SH-SY5Y (cell line): ENCODE results near the gene IGDCC3.

Experiments used
- GATA2 ChIP-seq: IDR thresholded peaks from 2 replicates; pipeline ENCODE4 v1.6.1; 2011; ENCODE audit warnings: mild to moderate bottlenecking, low read depth, low read length
- GATA3 ChIP-seq: IDR thresholded peaks from 2 replicates; pipeline ENCODE4 v1.6.1; 2011; ENCODE audit warnings: low read depth, mild to moderate bottlenecking, low read length, moderate library complexity

IGDCC3 gene

DNA sequence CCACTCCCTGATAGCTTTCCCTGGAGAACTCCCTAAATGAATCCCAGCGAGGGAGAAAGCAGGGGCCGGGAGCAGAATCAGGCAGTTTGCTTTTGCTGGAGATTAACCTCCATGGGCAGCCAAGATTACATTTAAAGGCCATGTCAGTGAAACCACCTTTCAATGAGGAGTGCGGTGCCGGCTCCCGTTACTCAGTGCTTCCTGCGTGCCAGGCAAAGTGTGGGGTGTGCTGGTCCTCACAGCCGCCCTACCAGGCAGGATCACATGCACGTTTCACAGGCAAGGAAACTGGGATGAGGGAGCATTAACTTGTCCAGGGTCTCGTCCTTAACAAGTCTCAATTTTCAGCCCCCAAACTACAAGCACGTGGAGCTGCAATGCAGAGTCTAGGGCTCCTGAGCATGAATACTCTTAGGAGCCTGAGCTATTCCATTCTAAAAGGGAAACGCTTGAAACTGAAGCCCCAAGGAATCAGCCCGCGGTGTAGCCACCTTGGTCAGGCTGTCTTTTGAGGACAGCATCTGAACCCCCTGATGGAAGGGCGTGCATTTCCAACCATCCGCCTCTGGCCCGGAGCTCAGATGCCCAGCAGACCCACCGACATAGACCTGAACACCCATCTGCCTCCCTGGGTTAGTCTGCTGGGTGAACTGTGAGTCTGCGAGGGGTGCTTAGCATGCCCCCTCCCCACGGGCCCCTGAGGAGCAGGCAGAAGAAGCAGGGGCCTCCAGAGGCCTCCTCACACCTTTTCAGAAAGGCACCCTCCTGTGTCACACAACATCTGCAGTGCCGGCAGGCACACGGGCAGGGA lies 5.6 kb downstream of the IGDCC3 start:
- TF ChIP-seq GATA2 (no peak), GATA3 (no peak)

DNA sequence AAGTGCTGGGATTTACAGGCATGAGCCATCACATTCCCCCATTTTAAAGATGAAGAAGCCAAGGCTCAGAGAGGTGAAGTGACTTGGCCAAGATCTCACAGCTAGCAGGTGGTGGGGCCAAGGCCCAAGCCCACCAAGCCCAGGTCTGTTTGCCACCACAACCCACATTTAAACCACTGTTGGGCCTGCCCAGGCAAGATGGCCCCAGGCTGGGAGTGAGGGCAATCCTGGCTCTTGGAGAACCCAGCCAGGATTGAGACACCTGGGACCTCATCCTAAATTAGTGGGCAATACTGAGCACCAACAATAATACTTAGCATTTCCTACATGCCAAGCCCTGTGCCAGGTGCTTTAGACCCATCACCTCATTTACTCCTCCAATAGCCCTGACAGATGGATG lies 6.9 kb downstream of the IGDCC3 start:
- TF ChIP-seq GATA2 (no peak), GATA3 (no peak)

DNA sequence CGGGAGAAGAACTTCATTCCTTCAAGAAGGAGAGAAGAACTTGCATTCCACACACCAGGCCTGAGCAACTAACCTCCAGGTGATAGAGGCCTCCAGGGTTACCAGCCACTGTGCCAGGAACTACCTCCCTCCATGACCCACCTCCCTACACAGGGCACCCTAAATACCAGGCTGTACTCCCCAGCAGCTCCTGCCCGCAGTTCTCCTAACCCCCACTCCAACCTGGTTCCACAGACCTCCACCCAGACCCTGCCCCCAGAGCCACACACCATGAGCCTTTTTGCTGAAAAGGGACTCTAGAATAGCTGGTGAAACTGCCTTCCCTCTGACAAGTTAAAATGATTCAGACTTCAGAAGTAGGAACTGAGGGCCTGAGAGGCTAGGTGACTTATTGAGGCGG lies 8.2 kb downstream of the IGDCC3 start:
- TF ChIP-seq GATA3 = no peak
- no peak for TF ChIP-seq GATA2

DNA sequence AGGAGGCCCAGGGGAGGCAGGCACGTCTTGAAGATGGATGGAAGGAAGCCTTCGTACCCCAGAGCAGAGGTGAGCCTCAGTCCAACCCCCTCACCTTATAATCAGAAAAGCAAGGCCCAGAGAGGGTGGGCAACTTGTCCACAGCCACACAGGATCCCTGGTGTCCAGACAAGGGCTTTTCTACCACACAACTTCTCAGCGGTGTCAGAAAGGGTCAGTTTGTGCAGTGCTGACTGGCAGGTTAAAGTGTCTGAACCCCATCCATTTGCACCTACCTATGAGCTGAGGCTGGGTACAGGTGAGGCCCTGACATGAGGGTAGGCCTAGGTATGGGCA lies 8.6 kb downstream of the IGDCC3 start:
- TF ChIP-seq GATA2 = no peak
- TF ChIP-seq GATA3 = no peak

DNA sequence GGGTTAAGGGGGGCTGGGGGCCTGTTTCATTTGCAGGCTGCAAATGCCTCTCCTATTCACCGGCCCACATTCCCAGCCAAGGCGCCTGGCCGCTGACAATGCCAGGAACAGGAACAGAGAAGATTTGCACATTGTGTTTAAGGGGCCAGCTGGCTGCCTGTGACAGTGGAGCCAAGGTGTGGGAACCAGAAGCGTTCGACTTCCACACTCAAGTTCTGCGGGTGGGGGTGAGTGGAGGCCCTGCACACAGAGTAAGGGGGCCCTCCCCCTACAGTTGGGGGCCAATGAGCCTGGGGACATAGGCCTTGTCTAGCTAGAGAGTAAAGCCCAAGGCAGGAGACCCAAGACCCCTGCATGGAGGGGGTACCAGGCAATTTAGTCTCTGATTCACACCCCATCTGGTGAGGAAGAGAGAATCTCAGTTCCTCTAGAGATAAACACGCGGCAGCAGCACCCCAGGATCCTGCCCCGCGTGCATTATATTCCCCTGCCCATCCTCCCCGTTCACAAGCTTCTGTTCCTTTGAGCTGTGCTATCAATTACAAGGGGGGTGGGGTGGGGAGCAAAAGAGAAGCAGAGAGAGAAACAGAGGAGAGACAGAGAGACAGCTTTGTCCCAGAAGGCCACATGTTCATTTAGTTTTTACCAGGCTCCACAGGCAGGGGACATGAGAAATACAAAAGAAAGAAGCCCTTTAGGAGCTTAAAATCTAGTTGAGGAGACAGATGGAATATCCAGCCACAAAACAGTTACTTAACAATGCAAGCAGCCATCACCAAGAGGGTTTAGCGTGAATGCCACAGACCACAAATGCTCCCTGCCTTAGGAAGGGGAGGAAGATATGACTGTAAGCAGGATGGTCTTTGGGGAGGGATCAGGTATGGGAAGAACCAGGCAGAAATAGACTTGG lies 9.2 kb downstream of the IGDCC3 start:
- TF ChIP-seq GATA2 (no peak), GATA3 (no peak)

DNA sequence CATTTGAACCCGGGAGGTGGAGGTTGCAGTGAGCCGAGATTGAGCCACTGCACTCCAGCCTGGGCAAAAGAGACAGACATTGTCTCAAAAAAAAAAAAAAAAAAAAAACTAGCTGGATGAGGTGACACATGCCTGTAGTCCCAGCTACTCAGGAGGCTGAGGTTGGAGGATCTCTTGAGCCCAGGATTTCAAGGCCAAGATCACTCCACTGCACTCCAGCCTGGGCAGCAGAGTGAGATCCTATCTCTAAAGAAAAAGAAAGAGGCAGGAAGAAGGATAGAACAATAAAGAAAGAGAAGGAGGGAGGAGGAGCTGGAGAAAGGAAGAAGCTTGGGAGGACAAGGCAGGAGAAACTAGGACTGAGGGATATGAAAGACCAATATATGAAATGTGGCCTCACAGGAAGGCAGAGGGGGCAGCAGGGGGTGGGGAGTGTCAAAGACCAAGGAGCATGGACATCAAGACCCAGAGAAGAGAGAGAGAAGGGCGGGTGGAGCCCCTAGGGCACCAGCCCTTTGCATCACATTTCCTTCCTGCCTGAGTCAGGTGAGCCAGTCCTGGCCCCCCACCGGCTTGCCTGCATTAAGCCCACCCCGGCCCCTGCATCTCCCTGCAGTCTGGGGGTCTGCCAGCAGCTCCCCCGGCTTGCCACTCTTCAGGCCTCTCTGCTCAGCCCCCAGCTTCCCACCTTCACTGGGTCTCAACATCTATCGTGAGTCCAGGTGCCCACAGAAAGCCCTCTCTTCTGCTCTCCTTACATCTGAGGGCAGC lies 11.5 kb downstream of the IGDCC3 start:
- no peak for TF ChIP-seq GATA3
- no peak for TF ChIP-seq GATA2

DNA sequence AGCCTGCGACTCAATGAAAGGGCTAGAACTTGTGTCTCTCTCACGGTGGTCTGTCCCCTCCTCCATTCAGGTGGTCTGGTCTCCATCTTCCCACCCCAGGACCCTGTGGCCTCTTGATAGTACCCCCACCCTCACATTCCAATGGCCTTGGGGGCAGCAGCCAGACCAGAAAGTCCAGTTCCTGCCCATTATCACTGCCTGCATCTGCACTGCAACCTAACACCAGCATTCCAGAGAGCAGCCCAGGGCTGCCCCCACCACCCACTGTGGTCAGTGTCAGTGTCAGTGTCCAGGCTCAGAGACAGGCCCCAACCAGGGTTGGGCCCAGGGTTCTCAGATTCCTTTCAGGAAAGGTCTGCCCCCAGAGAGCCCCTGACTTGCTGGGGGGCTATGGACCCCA lies 12.6 kb downstream of the IGDCC3 start:
- TF ChIP-seq GATA3 (no peak), GATA2 (peak; percentile 61)

DNA sequence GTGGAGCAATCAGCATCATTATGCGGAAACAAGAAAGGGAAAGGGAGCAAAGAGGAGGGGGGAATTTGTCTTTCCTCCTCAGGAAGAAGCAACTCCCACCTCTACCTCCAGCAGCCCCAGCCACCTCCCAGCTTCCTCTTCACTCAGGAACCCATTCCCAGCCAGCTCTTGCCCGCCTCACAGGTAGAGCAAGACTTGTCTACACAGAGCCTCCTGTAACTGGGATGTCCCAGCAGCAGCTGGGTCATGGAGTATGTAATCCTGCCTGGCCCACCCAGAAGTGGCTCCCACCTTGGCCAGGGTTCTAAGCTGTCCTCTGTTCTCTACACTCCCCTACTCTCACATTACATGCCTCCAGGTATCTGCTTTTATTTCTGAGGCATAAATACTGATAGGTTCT lies 14.0 kb downstream of the IGDCC3 start:
- TF ChIP-seq GATA3 (no peak), GATA2 (no peak)

DNA sequence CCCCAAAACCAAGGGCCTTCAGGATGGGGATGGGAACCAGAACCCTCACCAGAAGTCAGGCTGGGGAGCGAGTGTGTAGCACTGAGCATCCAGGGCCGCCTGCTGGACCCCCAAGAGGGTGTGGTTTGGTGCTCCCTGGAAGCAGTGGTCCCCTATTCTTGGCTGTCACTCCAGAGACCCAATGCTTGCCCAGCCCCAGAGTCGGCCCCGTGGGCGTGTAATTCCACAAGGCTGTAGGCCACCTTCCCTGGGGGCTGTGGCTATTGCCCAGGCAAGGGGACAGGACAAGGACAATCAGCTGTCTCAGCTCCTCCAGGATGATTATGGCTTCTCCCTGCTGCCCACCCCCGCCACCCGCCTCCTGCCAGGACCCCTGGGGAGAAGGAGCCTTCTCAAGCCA lies 14.5 kb downstream of the IGDCC3 start:
- no peak for TF ChIP-seq GATA3
- TF ChIP-seq GATA2 = no peak

DNA sequence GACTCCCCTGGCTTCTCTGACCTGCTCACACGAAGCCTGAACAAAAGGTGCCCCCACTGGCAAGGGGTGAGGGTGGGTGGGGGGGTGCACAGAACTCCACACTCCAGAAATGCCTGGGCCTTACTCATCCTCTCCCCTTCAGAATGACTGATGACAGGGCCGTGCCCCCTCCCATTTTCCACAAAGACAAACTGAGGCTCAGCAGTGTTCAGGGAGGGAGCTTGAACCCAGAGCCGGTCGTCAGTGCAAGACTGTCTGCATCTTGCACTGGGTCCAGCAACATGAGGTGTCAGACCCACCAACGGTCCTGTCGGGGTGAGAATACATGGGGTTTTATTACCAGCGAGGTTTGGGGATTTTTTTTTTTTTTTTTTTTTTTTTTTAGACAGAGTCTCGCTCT lies 15.3 kb downstream of the IGDCC3 start:
- TF ChIP-seq GATA3 (no peak), GATA2 (no peak)

DNA sequence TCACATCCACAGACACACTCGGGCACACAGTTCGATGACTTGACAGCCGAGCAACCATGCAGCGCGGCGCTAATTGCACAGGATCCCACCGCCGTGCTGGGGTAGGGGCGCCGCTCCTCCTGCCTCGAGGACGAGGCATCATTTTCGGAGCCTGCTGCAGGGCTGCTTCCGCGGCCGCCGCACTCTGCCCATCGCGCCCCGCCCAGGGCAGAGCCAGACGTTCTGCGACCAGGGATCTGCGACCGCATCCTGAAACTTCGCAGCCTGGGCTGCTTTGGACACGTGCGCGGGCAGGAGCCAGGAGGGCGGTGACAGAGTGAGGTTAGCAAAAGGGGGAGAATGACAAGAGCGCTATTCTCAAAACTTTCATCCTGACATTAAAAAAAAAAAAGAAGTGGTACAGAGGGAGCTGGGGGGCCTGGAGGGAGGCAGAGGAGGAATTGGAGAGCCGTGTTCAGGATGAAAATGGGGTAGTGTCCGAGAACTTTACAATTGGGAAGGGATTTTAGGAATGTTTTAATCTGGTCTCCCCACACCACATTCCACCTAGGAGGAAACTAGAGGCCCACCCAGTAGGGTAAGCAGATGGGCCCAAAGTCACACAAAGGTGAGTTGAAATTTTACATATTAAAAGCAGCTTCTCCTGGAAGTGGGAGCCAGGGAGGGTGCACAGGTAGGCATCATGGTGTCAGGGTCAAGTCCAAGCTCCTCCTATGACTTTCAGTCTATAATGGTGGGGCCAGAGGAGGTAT lies 15.9 kb downstream of the IGDCC3 start:
- TF ChIP-seq GATA2 (no peak), GATA3 (no peak)

DNA sequence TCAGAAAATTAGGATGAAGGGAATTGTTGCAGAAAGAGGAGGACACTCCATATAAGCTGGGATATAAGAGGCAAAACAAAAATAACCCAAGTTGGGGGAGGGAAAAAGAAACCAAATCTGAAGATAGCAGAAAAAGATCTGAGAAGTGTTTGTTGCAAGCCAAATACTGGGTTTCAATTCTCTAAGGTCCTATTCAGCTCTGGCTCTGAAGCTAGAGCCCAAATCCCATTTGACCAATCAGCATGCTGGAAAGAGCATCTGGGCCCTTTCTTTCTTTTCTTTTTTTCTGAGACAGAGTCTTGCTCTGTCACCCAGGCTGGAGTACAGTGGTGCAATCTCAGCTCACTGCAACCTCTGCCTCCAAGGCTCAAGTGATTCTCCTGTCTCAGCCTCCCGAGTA lies 17.3 kb downstream of the IGDCC3 start:
- no peak for TF ChIP-seq GATA2
- TF ChIP-seq GATA3 = no peak

DNA sequence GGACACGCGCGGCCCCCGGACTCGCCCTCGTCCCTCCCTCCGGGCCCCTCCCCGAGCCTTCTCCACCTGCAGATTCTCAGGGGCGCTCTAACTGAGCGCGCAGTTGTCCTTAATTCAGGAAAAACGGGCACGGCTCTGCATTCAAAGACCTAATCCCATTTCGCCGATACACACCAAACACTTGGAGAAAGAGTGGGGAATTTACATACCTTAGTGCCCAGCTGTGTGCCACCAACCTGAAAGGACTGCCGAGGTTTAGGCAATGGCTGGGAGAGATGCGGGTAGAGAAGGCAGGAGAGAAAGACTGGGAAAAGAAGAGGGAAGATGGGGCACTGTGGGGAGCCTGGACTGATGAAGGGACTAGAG lies 21.8 kb downstream of the IGDCC3 start:
- TF ChIP-seq GATA2 (no peak), GATA3 (no peak)
